ENCODE results near the gene KDM4D. TPM values are rescaled to one million over a fixed set of nuclear protein-coding genes. Genes with fewer than 3 reads are reported as not detected.

The KDM4D gene
- 0.94 TPM for total RNA-seq

DNA sequence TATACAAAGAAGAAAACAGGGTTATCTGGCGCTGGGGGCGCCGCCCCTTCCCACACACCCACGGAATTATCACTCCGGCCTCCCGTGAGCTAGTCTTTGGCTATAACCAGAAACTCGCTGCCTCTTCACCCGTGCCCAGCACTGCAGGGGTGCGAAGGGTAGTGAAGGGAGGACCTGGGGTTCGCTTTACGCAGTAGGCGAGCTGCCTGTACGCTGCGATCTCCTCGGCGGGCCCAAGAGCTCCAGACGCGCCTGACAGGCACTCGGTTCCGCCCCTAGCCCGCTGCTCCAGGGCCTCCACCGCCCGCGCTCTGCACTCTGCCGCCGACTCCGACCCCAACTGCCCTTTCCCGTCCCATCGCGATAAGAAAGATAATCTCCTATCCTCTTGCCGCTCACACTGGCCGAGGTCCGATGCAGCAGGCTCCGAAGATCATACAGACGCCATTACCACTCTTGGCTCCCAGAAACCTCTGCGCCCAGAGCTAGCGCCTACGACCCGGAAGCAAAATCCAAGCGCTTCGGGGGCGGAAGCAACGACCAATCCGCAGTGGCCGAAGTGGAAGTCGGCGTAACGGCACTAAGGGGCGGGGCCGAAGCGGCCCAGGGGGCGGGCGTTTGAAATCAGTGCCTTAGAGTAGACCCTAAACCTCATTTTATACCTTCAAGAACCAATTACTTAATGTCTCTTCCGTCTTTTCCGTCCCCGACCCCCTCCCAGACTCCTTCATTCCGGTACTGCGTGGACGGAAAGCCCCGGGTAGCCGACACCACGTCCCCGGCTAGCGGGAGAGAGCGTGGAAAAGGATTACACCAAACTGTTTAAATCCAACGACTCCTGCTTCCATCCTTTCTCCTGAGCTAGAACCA is at the start of gene KDM4D, which contains the start of gene CWC15:
Gene KDM4D (plus strand): TSS at position 611 of the 870 bp plus-strand sequence. CDS start 23,664 bp downstream, outside the sequence.
Gene CWC15 (minus strand): TSS at position 458 of the 870 bp plus-strand sequence. CDS start 1,371 bp downstream, outside the sequence.

DNA sequence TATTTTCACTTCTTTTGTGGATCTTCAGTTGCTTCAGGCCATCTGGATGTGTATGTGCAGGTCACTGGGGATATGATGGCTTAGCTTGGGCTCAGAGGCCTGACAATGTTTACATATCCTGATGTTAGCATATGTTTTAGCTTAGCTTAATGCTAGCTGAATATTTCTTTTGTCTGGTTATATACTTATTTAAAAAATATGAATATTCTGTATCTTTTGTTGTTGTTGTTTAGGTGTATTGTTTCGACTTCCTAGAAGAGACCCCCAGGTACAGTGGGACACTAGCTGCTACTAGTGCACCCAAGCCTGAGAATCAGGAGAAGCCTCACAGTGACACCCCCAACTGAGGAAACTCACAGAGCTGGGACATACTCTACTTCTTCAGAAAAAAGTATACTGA is 51.4 kb downstream of the KDM4D start, which contains the start of gene KDM4E:
Gene KDM4E (plus strand): TSS at position 301 of the 400 bp plus-strand sequence. CDS start 300 bp downstream, outside the sequence.

Other genes with a start within 250 kb of the KDM4D start
- 52.3 TPM for gene AMOTL1, start 205.4 kb upstream of the KDM4D start, total RNA-seq
- 36.9 TPM for gene CWC15, start 153 bp upstream of the KDM4D start, total RNA-seq
- gene KDM4E, start 51.5 kb downstream of the KDM4D start, total RNA-seq: not detected
- gene KDM4F, start 75.7 kb downstream of the KDM4D start, total RNA-seq: not detected
- 15.7 TPM for gene SRSF8, start 93.2 kb downstream of the KDM4D start, total RNA-seq
- 22.2 TPM for gene ENDOD1, start 116.1 kb downstream of the KDM4D start, total RNA-seq